ENCODE data around the gene FUCA2. TPM values are rescaled to one million over a fixed set of nuclear protein-coding genes. Genes with fewer than 3 reads are reported as not detected.
"Not testable (repeated sequence)": the region's sequence is repeated elsewhere in the genome, so short reads cannot be mapped to it uniquely, and the experiment has no call there.

Gene FUCA2
- total RNA-seq, 1 donor, result 58.7 TPM

DNA sequence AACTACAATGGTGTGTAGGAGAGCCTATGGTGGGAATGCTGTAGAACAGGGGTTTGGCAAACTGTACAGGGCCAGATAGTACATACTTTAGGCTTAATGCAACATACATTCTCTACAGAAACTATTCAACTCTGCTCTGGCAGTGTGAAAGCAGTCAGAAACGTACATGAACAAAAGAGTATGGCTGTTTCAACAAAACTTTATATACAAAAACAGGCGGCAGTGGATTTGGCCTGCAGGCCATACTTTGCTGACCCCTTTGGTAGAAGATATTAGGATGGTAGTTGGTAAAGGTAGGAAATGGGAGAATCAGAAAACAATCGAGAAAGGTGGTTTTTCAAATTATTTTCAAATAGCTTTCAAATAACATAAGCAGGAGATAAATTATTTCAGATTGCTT is 24.8 kb downstream of the FUCA2 start:
- TF ChIP-seq, protein P1, sequence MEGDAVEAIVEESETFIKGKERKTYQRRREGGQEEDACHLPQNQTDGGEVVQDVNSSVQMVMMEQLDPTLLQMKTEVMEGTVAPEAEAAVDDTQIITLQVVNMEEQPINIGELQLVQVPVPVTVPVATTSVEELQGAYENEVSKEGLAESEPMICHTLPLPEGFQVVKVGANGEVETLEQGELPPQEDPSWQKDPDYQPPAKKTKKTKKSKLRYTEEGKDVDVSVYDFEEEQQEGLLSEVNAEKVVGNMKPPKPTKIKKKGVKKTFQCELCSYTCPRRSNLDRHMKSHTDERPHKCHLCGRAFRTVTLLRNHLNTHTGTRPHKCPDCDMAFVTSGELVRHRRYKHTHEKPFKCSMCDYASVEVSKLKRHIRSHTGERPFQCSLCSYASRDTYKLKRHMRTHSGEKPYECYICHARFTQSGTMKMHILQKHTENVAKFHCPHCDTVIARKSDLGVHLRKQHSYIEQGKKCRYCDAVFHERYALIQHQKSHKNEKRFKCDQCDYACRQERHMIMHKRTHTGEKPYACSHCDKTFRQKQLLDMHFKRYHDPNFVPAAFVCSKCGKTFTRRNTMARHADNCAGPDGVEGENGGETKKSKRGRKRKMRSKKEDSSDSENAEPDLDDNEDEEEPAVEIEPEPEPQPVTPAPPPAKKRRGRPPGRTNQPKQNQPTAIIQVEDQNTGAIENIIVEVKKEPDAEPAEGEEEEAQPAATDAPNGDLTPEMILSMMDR (IDR thresholded peaks at IDR 0.05; ENCODE audit: insufficient read depth, low read depth, low read length), result no peak
- DNase-seq (ENCODE audit: low read depth), result no peak
- H3K4me3 ChIP-seq (ENCODE audit: low read depth, low read length), result no peak overlapping the region

DNA sequence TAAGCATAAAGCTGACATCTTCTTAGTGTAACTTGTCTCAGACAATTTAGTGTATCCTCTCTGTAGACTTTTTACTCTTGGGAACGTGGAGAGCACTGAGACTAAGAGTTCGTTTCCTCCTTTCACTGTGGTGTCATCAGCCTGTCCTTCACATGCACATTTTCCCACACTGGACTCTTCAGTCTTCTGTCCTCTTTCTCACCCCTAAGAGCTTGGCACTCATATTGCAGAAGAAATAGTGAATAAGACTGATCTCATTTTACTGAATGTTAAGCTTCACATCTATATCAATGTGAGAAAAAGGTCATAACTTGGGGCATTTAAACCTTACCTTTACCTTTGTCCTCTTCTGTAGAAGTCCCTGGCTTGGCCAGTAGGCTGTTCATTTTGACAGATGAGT is 25.6 kb downstream of the FUCA2 start:
- no peak for DNase-seq (ENCODE audit: low read depth)
- TF ChIP-seq, protein P1 (IDR thresholded peaks at IDR 0.05; ENCODE audit: insufficient read depth, low read depth, low read length), result no peak
- no peak overlapping the region for H3K4me3 ChIP-seq (ENCODE audit: low read depth, low read length)

GRCh38 chr6:143482593-143482992 is 28.9 kb downstream of the FUCA2 start:
- H3K4me3 ChIP-seq (ENCODE audit: low read depth, low read length), result no peak overlapping the region
- DNase-seq (ENCODE audit: low read depth), result no peak
- TF ChIP-seq, protein P1 (IDR thresholded peaks at IDR 0.05; ENCODE audit: insufficient read depth, low read depth, low read length), result no peak

- H3K4me3 ChIP-seq (ENCODE audit: low read depth, low read length), result no peak overlapping the region
- DNase-seq (ENCODE audit: low read depth), result no peak
- TF ChIP-seq, protein P1 (IDR thresholded peaks at IDR 0.05; ENCODE audit: insufficient read depth, low read depth, low read length), result no peak
Measured at GRCh38 chr6:143478479-143479062, 32.9 kb downstream of the FUCA2 start.

DNA sequence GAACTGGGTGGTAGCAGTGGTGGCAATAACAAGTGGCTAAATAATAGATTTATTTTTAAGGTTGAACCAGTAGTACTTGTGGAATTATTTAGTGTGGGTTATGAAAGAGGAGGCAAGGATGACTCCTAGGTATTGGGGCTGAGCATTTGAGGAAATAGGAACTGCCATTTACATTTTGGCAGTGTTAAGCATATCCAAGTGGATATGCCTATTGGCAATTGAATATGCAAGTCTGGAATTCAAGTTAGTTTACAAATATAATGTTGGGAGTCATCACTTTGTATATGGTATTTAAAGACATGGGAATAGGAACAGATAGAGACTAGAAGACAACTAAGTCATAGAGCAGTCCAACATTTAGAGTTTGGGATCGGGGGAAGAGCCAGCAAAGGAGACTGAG is 35.0 kb downstream of the FUCA2 start:
- DNase-seq (ENCODE audit: low read depth), result no peak
- H3K4me3 ChIP-seq (ENCODE audit: low read depth, low read length), result no peak overlapping the region
- TF ChIP-seq, protein P1 (IDR thresholded peaks at IDR 0.05; ENCODE audit: insufficient read depth, low read depth, low read length), result no peak

GRCh38 chr6:143471822-143472221 is 39.7 kb downstream of the FUCA2 start:
- TF ChIP-seq, protein P1 (IDR thresholded peaks at IDR 0.05; ENCODE audit: insufficient read depth, low read depth, low read length), result no peak
- no peak for DNase-seq (ENCODE audit: low read depth)
- H3K4me3 ChIP-seq (ENCODE audit: low read depth, low read length), result no peak overlapping the region

DNA sequence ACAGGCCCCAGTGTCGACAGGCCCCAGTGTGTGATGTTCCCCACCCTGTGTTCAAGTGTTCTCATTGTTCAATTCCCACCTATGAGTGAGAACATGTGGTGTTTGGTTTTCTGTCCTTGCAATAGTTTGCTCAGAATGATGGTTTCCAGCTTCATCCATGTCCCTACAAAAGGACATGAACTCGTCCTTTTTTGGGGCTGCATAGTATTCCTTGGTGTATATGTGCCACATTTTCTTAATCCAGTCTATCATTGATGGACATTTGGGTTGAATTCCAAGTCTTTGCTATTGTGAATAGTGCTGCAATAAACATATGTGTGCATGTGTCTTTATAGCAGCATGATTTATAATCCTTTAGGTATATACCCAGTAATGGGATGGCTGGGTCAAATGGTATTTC is 42.7 kb downstream of the FUCA2 start:
- not testable (repeated sequence) for DNase-seq (ENCODE audit: low read depth); H3K4me3 ChIP-seq (ENCODE audit: low read depth, low read length)

Measured in fibroblast of villous mesenchyme (primary cell).